Mammary epithelial cell (primary cell): ENCODE results near the gene MAP3K5.

Source experiments
- EZH2 ChIP-seq: IDR thresholded peaks from 2 replicates; pipeline ENCODE4 v1.6.1; 2012; ENCODE audit warnings: low read length, inconsistent platforms, borderline replicate concordance
- TF ChIP-seq, protein P1 (sequence below), 2 donors: IDR thresholded peaks in 1 of 2; conservative IDR thresholded peaks in 1 of 2; 2 replicates each; pipeline ENCODE4 v1.5.1; 2011 to 2012; ENCODE audit warnings: inconsistent platforms in 2 of 2, low read length in 2 of 2, mild to moderate bottlenecking in 2 of 2, control low read depth in 1 of 2, low read depth in 1 of 2; ENCODE audit not compliant: insufficient read depth in 1 of 2; ENCODE audit errors: extremely low read depth in 1 of 2

DNA sequence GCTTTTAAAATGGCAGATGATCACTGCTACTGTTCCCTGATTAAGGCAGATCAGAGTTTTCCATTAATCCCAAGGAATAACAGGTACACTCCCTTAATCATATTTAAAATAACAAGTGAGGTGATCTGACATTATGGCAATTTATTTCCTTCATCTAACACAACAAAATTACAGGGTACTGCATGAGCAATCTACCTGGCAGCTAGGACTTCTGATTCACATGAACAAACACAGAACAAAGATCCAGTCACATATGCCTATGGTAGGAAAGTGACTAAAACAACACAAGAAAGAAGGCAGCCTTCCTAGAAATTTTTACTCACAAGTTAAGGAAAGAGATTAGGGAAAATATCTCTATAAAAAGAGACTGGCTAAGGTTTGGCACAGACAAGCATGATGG lies 275.3 kb downstream of the MAP3K5 start:
- TF ChIP-seq, protein P1, sequence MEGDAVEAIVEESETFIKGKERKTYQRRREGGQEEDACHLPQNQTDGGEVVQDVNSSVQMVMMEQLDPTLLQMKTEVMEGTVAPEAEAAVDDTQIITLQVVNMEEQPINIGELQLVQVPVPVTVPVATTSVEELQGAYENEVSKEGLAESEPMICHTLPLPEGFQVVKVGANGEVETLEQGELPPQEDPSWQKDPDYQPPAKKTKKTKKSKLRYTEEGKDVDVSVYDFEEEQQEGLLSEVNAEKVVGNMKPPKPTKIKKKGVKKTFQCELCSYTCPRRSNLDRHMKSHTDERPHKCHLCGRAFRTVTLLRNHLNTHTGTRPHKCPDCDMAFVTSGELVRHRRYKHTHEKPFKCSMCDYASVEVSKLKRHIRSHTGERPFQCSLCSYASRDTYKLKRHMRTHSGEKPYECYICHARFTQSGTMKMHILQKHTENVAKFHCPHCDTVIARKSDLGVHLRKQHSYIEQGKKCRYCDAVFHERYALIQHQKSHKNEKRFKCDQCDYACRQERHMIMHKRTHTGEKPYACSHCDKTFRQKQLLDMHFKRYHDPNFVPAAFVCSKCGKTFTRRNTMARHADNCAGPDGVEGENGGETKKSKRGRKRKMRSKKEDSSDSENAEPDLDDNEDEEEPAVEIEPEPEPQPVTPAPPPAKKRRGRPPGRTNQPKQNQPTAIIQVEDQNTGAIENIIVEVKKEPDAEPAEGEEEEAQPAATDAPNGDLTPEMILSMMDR (conservative IDR thresholded peaks at IDR 0.05 in 1 of 2, IDR thresholded peaks at IDR 0.05 in 1 of 2; ENCODE audit: extremely low read depth in 1 of 2, insufficient read depth in 1 of 2, low read depth in 1 of 2, low read length in 2 of 2), result no peak
- TF ChIP-seq EZH2, result no peak
